OCI-LY3 (cell line): ENCODE results near the gene ARHGAP22.

ENCODE experiments used
- CTCF ChIP-seq: fragments of 200-600, 300-600 bp; sonication (generic); IDR thresholded peaks from 2 replicates; pipeline ENCODE4 v1.5.1; 2014; ENCODE audit warnings: antibody characterized with exemption, low read length, low read depth
- EZH2phosphoT487 ChIP-seq: fragments of 200-600 bp; shearing (Covaris generic); IDR thresholded peaks from 2 replicates; pipeline ENCODE4 v1.6.1; 2018; ENCODE audit warnings: antibody characterized with exemption, mixed run types, low read depth

- TF ChIP-seq CTCF, result no peak
- TF ChIP-seq EZH2phosphoT487, result no peak
Observed at GRCh38 chr10:48632166-48632565, 27.3 kb upstream of the ARHGAP22 start.
